Effector memory CD8-positive, alpha-beta T cell (primary cell): Measurements from ENCODE around the gene PRLH.

Experiments used
- ATAC-seq: fragments of 150-1000 bp; cut with Tn5 transposase; replicated peaks from 2 replicates; pipeline ENCODE4 v1.10.0; 2021; ENCODE audit warnings: mild to moderate bottlenecking, moderate library complexity
- DNase-seq, 3 experiments: peaks; one replicate each; pipeline ENCODE4 v3.0.0; 2021
- H3K27ac Mint-ChIP-seq, 2 donors: one replicate each; pipeline ENCODE4 v1.8.0; 2022; ENCODE audit warnings: mild to moderate bottlenecking in 2 of 2, mixed read lengths in 2 of 2, moderate library complexity in 2 of 2
- H3K27me3 Mint-ChIP-seq, 2 donors: one replicate each; pipeline ENCODE4 v1.8.0; 2022; ENCODE audit warnings: mixed read lengths in 2 of 2
- H3K36me3 Mint-ChIP-seq: one replicate; pipeline ENCODE4 v1.8.0; 2022; ENCODE audit warnings: mild to moderate bottlenecking, moderate library complexity, mixed read lengths; ENCODE audit not compliant: insufficient read depth
- H3K4me1 Mint-ChIP-seq, 2 donors: one replicate each; pipeline ENCODE4 v1.8.0; 2022; ENCODE audit warnings: low read depth in 2 of 2, mixed read lengths in 2 of 2
- H3K4me3 Mint-ChIP-seq, 2 donors: one replicate each; pipeline ENCODE4 v1.8.0; 2022; ENCODE audit warnings: mild to moderate bottlenecking in 2 of 2, mixed read lengths in 2 of 2, moderate library complexity in 2 of 2
- H3K9me3 Mint-ChIP-seq, 2 donors: one replicate each; pipeline ENCODE4 v1.8.0; 2022; ENCODE audit warnings: mixed read lengths in 2 of 2

Gene PRLH

GRCh38 chr2:237615631-237616249 lies 49.4 kb downstream of the PRLH start:
- no peaks in the 10 kb centered on the region for H3K9me3 Mint-ChIP-seq
- H3K27ac Mint-ChIP-seq = no peak overlapping the region
- no peaks in the 10 kb centered on the region for H3K27me3 Mint-ChIP-seq
- peaks cover 0 to 4% of the 10 kb centered on the region in 2 donors for H3K4me1 Mint-ChIP-seq
- H3K36me3 Mint-ChIP-seq = peaks cover 4% of the 10 kb centered on the region
- H3K4me3 Mint-ChIP-seq = no peak overlapping the region
- ATAC-seq = no peak
- no peak for DNase-seq

GRCh38 chr2:237616373-237616733 lies 50.0 kb downstream of the PRLH start:
- Mint-ChIP-seq H3K27ac (no peak overlapping the region), H3K4me1 (peaks cover 0 to 4% of the 10 kb centered on the region in 2 donors), H3K27me3 (no peaks in the 10 kb centered on the region), H3K4me3 (no peak overlapping the region), H3K9me3 (no peaks in the 10 kb centered on the region), H3K36me3 (peaks cover 4% of the 10 kb centered on the region)
- no peak for DNase-seq
- ATAC-seq = no peak
